GM18951 (cell line): ENCODE results near the gene RAB6A.
"Not testable (repeated sequence)": the region's sequence is repeated elsewhere in the genome, so short reads cannot be mapped to it uniquely, and the experiment has no call there.

Experiments
- POLR2A ChIP-seq: IDR thresholded peaks from 4 replicates; pipeline ENCODE4 v1.6.1; 2011; ENCODE audit warnings: mild to moderate bottlenecking; ENCODE audit not compliant: insufficient read length, insufficient read depth; ENCODE audit errors: extremely low read depth
- in situ Hi-C: fragments of 300-500 bp; cut with MboI; formaldehyde crosslinking; loops from one replicate; pipeline ENCODE4 v1.12.0; 2022; ENCODE audit warnings: low sequenced_read_pairs, mixed read lengths, inconsistent platforms; ENCODE audit not compliant: unreplicated experiment

The RAB6A gene

GRCh38 chr11:73760679-73761402, at the start of gene RAB6A:
Gene RAB6A (minus strand): TSS chr11:73761074. CDS start chr11:73760635, 439 bp downstream.
- TF ChIP-seq POLR2A, result peak; percentile 95
- in situ Hi-C loops, result no loop called here

GRCh38 chr11:73810637-73811036, 49.8 kb upstream of the RAB6A start:
- in situ Hi-C loops, result no loop called here
- TF ChIP-seq POLR2A, result no peak

- in situ Hi-C loops, result no loop called here
- TF ChIP-seq POLR2A, result no peak
Observed at GRCh38 chr11:73808052-73808451, 47.2 kb upstream of the RAB6A start.

- in situ Hi-C loops, result no loop called here
Observed at GRCh38 chr11:73804712-73805111, 43.8 kb upstream of the RAB6A start.

GRCh38 chr11:73801136-73801535, 40.3 kb upstream of the RAB6A start:
- no peak for TF ChIP-seq POLR2A

More at GRCh38 chr11:73804712-73805111, 43.8 kb upstream of the RAB6A start:
- no peak for TF ChIP-seq POLR2A

GRCh38 chr11:73800276-73800806, 39.5 kb upstream of the RAB6A start:
- in situ Hi-C loops, result no loop called here
- no peak for TF ChIP-seq POLR2A

More at GRCh38 chr11:73801136-73801535, 40.3 kb upstream of the RAB6A start:
- in situ Hi-C loops, result no loop called here

- no peak for TF ChIP-seq POLR2A
- in situ Hi-C loops, result no loop called here
Observed at GRCh38 chr11:73797457-73797856, 36.6 kb upstream of the RAB6A start.

GRCh38 chr11:73795925-73796632, 35.2 kb upstream of the RAB6A start:
- no peak for TF ChIP-seq POLR2A
- in situ Hi-C loops, result no loop called here

GRCh38 chr11:73792584-73792983, 31.7 kb upstream of the RAB6A start:
- TF ChIP-seq POLR2A, result no peak
- in situ Hi-C loops, result no loop called here

- TF ChIP-seq POLR2A, result no peak
- in situ Hi-C loops, result no loop called here
Observed at GRCh38 chr11:73789279-73789670, 28.4 kb upstream of the RAB6A start.

GRCh38 chr11:73787643-73788558, 27.0 kb upstream of the RAB6A start, which contains the start of gene MRPL48:
Gene MRPL48 (plus strand): TSS chr11:73787874. CDS start chr11:73787972, 98 bp downstream.
- in situ Hi-C loops, result no loop called here
- TF ChIP-seq POLR2A, result peak; percentile 81

- TF ChIP-seq POLR2A, result no peak
- in situ Hi-C loops, result no loop called here
Observed at GRCh38 chr11:73787051-73787642, 26.3 kb upstream of the RAB6A start.

GRCh38 chr11:73785467-73785866, 24.6 kb upstream of the RAB6A start:
- in situ Hi-C loops, result not testable (repeated sequence)
